IMR-90 (cell line): ENCODE data around the gene EXOC6B. TPM values are rescaled to one million over a fixed set of nuclear protein-coding genes. Genes with fewer than 3 reads are reported as not detected.

ENCODE experiments used
- ATAC-seq: fragments of 200-7000 bp; cut with Tn5 transposase; 2 replicates; pipeline ENCODE4 v1.9.1; 2020; ENCODE audit warnings: low read depth, mild to moderate bottlenecking, moderate library complexity
- BruUV-seq: library from RNA; stranded (reverse); fragments of 400-500 nt; replicated peaks from 2 replicates; lab custom pipeline; 2021; lab: Mats Ljungman, UMichigan
- CTCF ChIA-PET: fragments of 300-600 bp; formaldehyde crosslinking; extraction: SDS; loops from one replicate; lab custom pipeline; 2021; ENCODE audit warnings: antibody characterized with exemption; lab: Yijun Ruan, JAX
- POLR2A ChIA-PET: fragments of 300-600 bp; sonication (Branson Sonifier 250); formaldehyde crosslinking; loops from one replicate; lab custom pipeline; 2022; ENCODE audit warnings: antibody characterized with exemption; ENCODE audit not compliant: unreplicated experiment; lab: Charles Lee
- DNase-seq: peaks from one replicate; pipeline ENCODE4 v3.0.0; 2013
- H2AFZ ChIP-seq: replicated peaks from 2 replicates; pipeline ENCODE3; 2013; ENCODE audit warnings: low read length, mild to moderate bottlenecking; ENCODE audit not compliant: poor library complexity
- H2AK5ac ChIP-seq: 2 replicates; pipeline ENCODE4 v1.6.1; 2013; ENCODE audit warnings: low read depth, low read length, inconsistent platforms
- H2AK9ac ChIP-seq: replicated peaks from 2 replicates; pipeline ENCODE3; 2013; ENCODE audit warnings: mild to moderate bottlenecking, low read depth, low read length, moderate library complexity; ENCODE audit not compliant: poor library complexity
- H2BK120ac ChIP-seq: 2 replicates; pipeline ENCODE4 v1.6.1; 2013; ENCODE audit warnings: low read depth, low read length, inconsistent platforms
- H2BK15ac ChIP-seq: 3 replicates; pipeline ENCODE4 v1.6.1; 2013; ENCODE audit warnings: low read depth, low read length, inconsistent platforms
- H2BK20ac ChIP-seq: 2 replicates; pipeline ENCODE4 v1.6.1; 2013; ENCODE audit warnings: low read depth, mild to moderate bottlenecking, inconsistent platforms, low read length, moderate library complexity
- H2BK5ac ChIP-seq: 2 replicates; pipeline ENCODE4 v1.6.1; 2013; ENCODE audit warnings: mild to moderate bottlenecking, low read depth, low read length, inconsistent platforms; ENCODE audit not compliant: poor library complexity, severe bottlenecking
- H3K14ac ChIP-seq: replicated peaks from 2 replicates; pipeline ENCODE4 v1.6.1; 2013; ENCODE audit warnings: low read depth, low read length, inconsistent platforms
- H3K18ac ChIP-seq: 2 replicates; pipeline ENCODE4 v1.6.1; 2013; ENCODE audit warnings: low read depth, low read length, control low read depth
- H3K23ac ChIP-seq: 2 replicates; pipeline ENCODE4 v1.6.1; 2013; ENCODE audit warnings: low read depth, low read length, inconsistent platforms
- H3K27ac ChIP-seq: 2 replicates; pipeline ENCODE4 v1.5.1; 2013; ENCODE audit warnings: mild to moderate bottlenecking, control low read depth, low read length; ENCODE audit not compliant: insufficient read depth
- H3K27me3 ChIP-seq: 2 replicates; pipeline ENCODE4 v1.6.1; 2013; ENCODE audit warnings: low read length; ENCODE audit not compliant: control insufficient read depth, insufficient read depth
- H3K36me3 ChIP-seq: 2 replicates; pipeline ENCODE4 v1.6.1; 2013; ENCODE audit warnings: low read length, mixed read lengths; ENCODE audit not compliant: control insufficient read depth, insufficient read depth
- H3K4ac ChIP-seq: 2 replicates; pipeline ENCODE4 v1.6.1; 2013; ENCODE audit warnings: low read depth, low read length, inconsistent platforms
- H3K4me1 ChIP-seq: 2 replicates; pipeline ENCODE4 v1.6.1; 2013; ENCODE audit warnings: low read length, mixed read lengths; ENCODE audit not compliant: control insufficient read depth, insufficient read depth
- H3K4me2 ChIP-seq: 2 replicates; pipeline ENCODE4 v1.6.1; 2013; ENCODE audit warnings: low read depth, mild to moderate bottlenecking, control low read depth, low read length, moderate library complexity
- H3K4me3 ChIP-seq: 2 replicates; pipeline ENCODE4 v1.5.1; 2013; ENCODE audit warnings: low read depth, mild to moderate bottlenecking, control low read depth, low read length, moderate library complexity; ENCODE audit not compliant: insufficient read depth
- H3K56ac ChIP-seq: 2 replicates; pipeline ENCODE4 v1.6.1; 2013; ENCODE audit warnings: low read length, inconsistent platforms; ENCODE audit not compliant: insufficient read depth; ENCODE audit errors: extremely low read depth
- H3K79me1 ChIP-seq, 2 experiments: 2 replicates each; pipeline ENCODE4 v1.6.1; 2013; ENCODE audit warnings: low read length in 2 of 2, inconsistent platforms in 1 of 2, low read depth in 1 of 2
- H3K9ac ChIP-seq: 2 replicates; pipeline ENCODE4 v1.6.1; 2013; ENCODE audit warnings: low read depth, low read length, control low read depth
- H3K9me1 ChIP-seq: 2 replicates; pipeline ENCODE4 v1.6.1; 2013; ENCODE audit warnings: low read length, inconsistent platforms; ENCODE audit not compliant: insufficient read depth
- H3K9me3 ChIP-seq: 2 replicates; pipeline ENCODE4 v1.6.1; 2013; ENCODE audit warnings: low read length; ENCODE audit not compliant: control insufficient read depth, insufficient read depth
- H4K20me1 ChIP-seq: 2 replicates; pipeline ENCODE4 v1.6.1; 2013; ENCODE audit warnings: low read length, inconsistent platforms; ENCODE audit not compliant: insufficient read depth
- H4K5ac ChIP-seq: 2 replicates; pipeline ENCODE4 v1.6.1; 2013; ENCODE audit warnings: mild to moderate bottlenecking, low read depth, low read length, control low read depth
- H4K8ac ChIP-seq, 2 experiments: 2 replicates each; pipeline ENCODE4 v1.6.1; 2013; ENCODE audit warnings: low read depth in 2 of 2, low read length in 2 of 2, control low read depth in 1 of 2, inconsistent platforms in 1 of 2
- H4K91ac ChIP-seq: 2 replicates; pipeline ENCODE4 v1.6.1; 2013; ENCODE audit warnings: low read depth, low read length, inconsistent platforms; ENCODE audit not compliant: insufficient read depth
- BHLHE40 ChIP-seq: fragments of 150-350 bp; IDR thresholded peaks from 2 replicates; pipeline ENCODE4 v1.6.1; 2016; ENCODE audit warnings: mild to moderate bottlenecking, low read depth, low read length
- CEBPB ChIP-seq: IDR thresholded peaks from 2 replicates; pipeline ENCODE4 v1.6.1; 2012; ENCODE audit warnings: low read depth, low read length, improper control_type of control experiment
- CHD1 ChIP-seq: IDR thresholded peaks from 2 replicates; pipeline ENCODE4 v1.6.1; 2012; ENCODE audit warnings: low read depth, low read length, improper control_type of control experiment
- FOS ChIP-seq: fragments of 150-350 bp; IDR thresholded peaks from 2 replicates; pipeline ENCODE4 v1.6.1; 2016; ENCODE audit warnings: low read depth, low read length
- MAFK ChIP-seq: IDR thresholded peaks from 2 replicates; pipeline ENCODE4 v1.6.1; 2012; ENCODE audit warnings: low read depth, low read length, improper control_type of control experiment
- MAZ ChIP-seq: IDR thresholded peaks from 2 replicates; pipeline ENCODE4 v1.6.1; 2012; ENCODE audit warnings: low read depth, mild to moderate bottlenecking, low read length, improper control_type of control experiment, moderate library complexity, borderline replicate concordance
- MXI1 ChIP-seq: IDR thresholded peaks from 2 replicates; pipeline ENCODE4 v1.6.1; 2012; ENCODE audit warnings: low read depth, mild to moderate bottlenecking, low read length, moderate library complexity, borderline replicate concordance
- NFE2L2 ChIP-seq: fragments of 150-350 bp; IDR thresholded peaks from 2 replicates; pipeline ENCODE4 v1.6.1; 2016; ENCODE audit warnings: low read depth, mild to moderate bottlenecking, low read length
- POLR2A ChIP-seq: IDR thresholded peaks from 2 replicates; pipeline ENCODE4 v1.6.1; 2012; ENCODE audit warnings: mild to moderate bottlenecking, low read depth, low read length
- RAD21 ChIP-seq: IDR thresholded peaks from 2 replicates; pipeline ENCODE4 v1.6.1; 2012; ENCODE audit warnings: low read length, improper control_type of control experiment
- RCOR1 ChIP-seq: IDR thresholded peaks from 2 replicates; pipeline ENCODE4 v1.6.1; 2012; ENCODE audit warnings: mild to moderate bottlenecking, low read length, improper control_type of control experiment; ENCODE audit not compliant: insufficient replicate concordance
- RFX5 ChIP-seq: IDR thresholded peaks from 2 replicates; pipeline ENCODE4 v1.8.0; 2012; ENCODE audit warnings: low read depth, mild to moderate bottlenecking, low read length, moderate library complexity
- SMC3 ChIP-seq: fragments of 150-350 bp; IDR thresholded peaks from 2 replicates; pipeline ENCODE4 v1.6.1; 2016; ENCODE audit warnings: low read depth, mild to moderate bottlenecking, antibody characterized with exemption, low read length, moderate library complexity
- USF2 ChIP-seq: fragments of 150-350 bp; IDR thresholded peaks from 2 replicates; pipeline ENCODE4 v1.6.1; 2017; ENCODE audit warnings: mild to moderate bottlenecking, antibody characterized with exemption, low read length, low read depth
- dilution Hi-C: fragments of 300-500 bp; cut with HindIII; formaldehyde crosslinking; loops from one replicate; pipeline ENCODE4 v1.14.3; 2018; ENCODE audit warnings: low sequenced_read_pairs; ENCODE audit not compliant: unreplicated experiment
- in situ Hi-C: fragments of 300-500 bp; cut with MboI; formaldehyde crosslinking; loops from 3 replicates; pipeline ENCODE4 v1.14.3; 2019; ENCODE audit warnings: low sequenced_read_pairs, inconsistent platforms, mixed read lengths
- intact Hi-C: fragments of 100-400 bp; cut with micrococcal nuclease; formaldehyde crosslinking; loops from 2 replicates; pipeline ENCODE4 v1.10.0; 2022
- polyA plus RNA-seq, 3 experiments: library from polyadenylated mRNA; depleted of rRNA; stranded (reverse); fragments of >200 nt; gene quantifications; 2 replicates each; pipeline ENCODE4 v1.2.3, GENCODE V29; 2012; ENCODE audit warnings: low replicate concordance in 1 of 3
- total RNA-seq: library from RNA; depleted of rRNA; stranded (reverse); fragments of >200 nt; gene quantifications from 2 replicates; pipeline ENCODE4 v1.2.3, GENCODE V29; 2012
- TF ChIP-seq, protein P1 (sequence below): conservative IDR thresholded peaks from 2 replicates; pipeline ENCODE4 v1.5.1; 2012; ENCODE audit warnings: mild to moderate bottlenecking, low read depth, low read length, improper control_type of control experiment
- TF ChIP-seq, protein P2 (sequence below): fragments of 150-350 bp; IDR thresholded peaks from 2 replicates; pipeline ENCODE4 v1.6.1; 2016; ENCODE audit warnings: low read depth, mild to moderate bottlenecking, low read length, moderate library complexity, borderline replicate concordance

Gene EXOC6B
- total and polyA plus RNA-seq, 2 of the 4 experiments (the other 2 are of a cell fraction), result 10.2 to 29.4 TPM

GRCh38 chr2:72623481-72623880, 202.4 kb downstream of the EXOC6B start:
- intact Hi-C loops, result no loop called here
- H2AK5ac ChIP-seq, result no peak overlapping the region
- H3K4me3 ChIP-seq, result no peak overlapping the region
- no peaks in the 10 kb centered on the region for H3K36me3 ChIP-seq
- in situ Hi-C loops, result no loop called here
- CTCF ChIA-PET, result no interaction called here
- H3K56ac ChIP-seq, result no peak overlapping the region
- H2AK9ac ChIP-seq, result no peak overlapping the region
- H3K9me3 ChIP-seq, result no peaks in the 10 kb centered on the region
- no peak overlapping the region for H3K23ac ChIP-seq
- H3K27ac ChIP-seq, result no peak overlapping the region
- no peak overlapping the region for H4K91ac ChIP-seq
- no peak overlapping the region for H4K8ac ChIP-seq
- TF ChIP-seq RCOR1 (no peak), RFX5 (no peak), CHD1 (no peak), RAD21 (no peak), CEBPB (no peak), SMC3 (no peak), FOS (no peak), MAZ (no peak), POLR2A (no peak), BHLHE40 (no peak), NFE2L2 (no peak), MXI1 (no peak), MAFK (no peak), USF2 (no peak)
- TF ChIP-seq, protein P1, sequence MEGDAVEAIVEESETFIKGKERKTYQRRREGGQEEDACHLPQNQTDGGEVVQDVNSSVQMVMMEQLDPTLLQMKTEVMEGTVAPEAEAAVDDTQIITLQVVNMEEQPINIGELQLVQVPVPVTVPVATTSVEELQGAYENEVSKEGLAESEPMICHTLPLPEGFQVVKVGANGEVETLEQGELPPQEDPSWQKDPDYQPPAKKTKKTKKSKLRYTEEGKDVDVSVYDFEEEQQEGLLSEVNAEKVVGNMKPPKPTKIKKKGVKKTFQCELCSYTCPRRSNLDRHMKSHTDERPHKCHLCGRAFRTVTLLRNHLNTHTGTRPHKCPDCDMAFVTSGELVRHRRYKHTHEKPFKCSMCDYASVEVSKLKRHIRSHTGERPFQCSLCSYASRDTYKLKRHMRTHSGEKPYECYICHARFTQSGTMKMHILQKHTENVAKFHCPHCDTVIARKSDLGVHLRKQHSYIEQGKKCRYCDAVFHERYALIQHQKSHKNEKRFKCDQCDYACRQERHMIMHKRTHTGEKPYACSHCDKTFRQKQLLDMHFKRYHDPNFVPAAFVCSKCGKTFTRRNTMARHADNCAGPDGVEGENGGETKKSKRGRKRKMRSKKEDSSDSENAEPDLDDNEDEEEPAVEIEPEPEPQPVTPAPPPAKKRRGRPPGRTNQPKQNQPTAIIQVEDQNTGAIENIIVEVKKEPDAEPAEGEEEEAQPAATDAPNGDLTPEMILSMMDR, result no peak
- TF ChIP-seq, protein P2, sequence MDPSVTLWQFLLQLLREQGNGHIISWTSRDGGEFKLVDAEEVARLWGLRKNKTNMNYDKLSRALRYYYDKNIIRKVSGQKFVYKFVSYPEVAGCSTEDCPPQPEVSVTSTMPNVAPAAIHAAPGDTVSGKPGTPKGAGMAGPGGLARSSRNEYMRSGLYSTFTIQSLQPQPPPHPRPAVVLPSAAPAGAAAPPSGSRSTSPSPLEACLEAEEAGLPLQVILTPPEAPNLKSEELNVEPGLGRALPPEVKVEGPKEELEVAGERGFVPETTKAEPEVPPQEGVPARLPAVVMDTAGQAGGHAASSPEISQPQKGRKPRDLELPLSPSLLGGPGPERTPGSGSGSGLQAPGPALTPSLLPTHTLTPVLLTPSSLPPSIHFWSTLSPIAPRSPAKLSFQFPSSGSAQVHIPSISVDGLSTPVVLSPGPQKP, result no peak
- H2BK15ac ChIP-seq, result no peak overlapping the region
- H3K9me1 ChIP-seq, result no peaks in the 10 kb centered on the region
- no peak for ATAC-seq
- no peak overlapping the region for H3K4ac ChIP-seq
- no TSS peak for BruUV-seq
- H2BK120ac ChIP-seq, result no peak overlapping the region
- POLR2A ChIA-PET, result no interaction called here
- no peak overlapping the region for H3K18ac ChIP-seq
- no peak overlapping the region for H2BK20ac ChIP-seq
- no peak overlapping the region for H4K5ac ChIP-seq
- peaks cover 9% of the 10 kb centered on the region; the same call in 1 of the 2 replicates for H4K20me1 ChIP-seq
- no peak for DNase-seq
- no peak overlapping the region for H3K14ac ChIP-seq
- no peak overlapping the region for H3K9ac ChIP-seq
- no peak overlapping the region for H2AFZ ChIP-seq
- dilution Hi-C loops, result no loop called here
- no peaks in the 10 kb centered on the region for H3K27me3 ChIP-seq
- H3K4me1 ChIP-seq, result no peaks in the 10 kb centered on the region
- no peak overlapping the region for H3K4me2 ChIP-seq
- H2BK5ac ChIP-seq, result no peak overlapping the region
- H3K79me1 ChIP-seq, result peaks cover 4 to 9% of the 10 kb centered on the region in 2 experiments
